HFF-Myc (cell line): ENCODE measurements around the gene ACBD4.
A peak's percentile ranks its signal among the peaks of the same experiment; 100 is the strongest.

ENCODE experiments used
- DNase-seq: peaks from one replicate; pipeline ENCODE4 v3.0.0-alpha.2; 2011; ENCODE audit warnings: low read depth; ENCODE audit errors: extremely low read depth
- H3K4me3 ChIP-seq: replicated peaks from 2 replicates; pipeline ENCODE4 v1.5.1; 2011; ENCODE audit warnings: low read depth, mild to moderate bottlenecking, control low read depth, low read length
- CTCF ChIP-seq: IDR thresholded peaks from 2 replicates; pipeline ENCODE4 v1.5.1; 2012; ENCODE audit warnings: mild to moderate bottlenecking, low read depth, low read length, control low read depth; ENCODE audit errors: missing control alignments

Gene ACBD4

GRCh38 chr17:45147581-45148182 is 12.2 kb downstream of the ACBD4 start:
- peak; percentile 91 for DNase-seq
- H3K4me3 ChIP-seq, result peak overlapping the region; percentile 63
- TF ChIP-seq CTCF, result no peak

- DNase-seq, result peak; percentile 97
- peak within 1 kb of the TSS; percentile 89 for H3K4me3 ChIP-seq
- TF ChIP-seq CTCF, result no peak
Measured at GRCh38 chr17:45148183-45149036, 12.9 kb downstream of the ACBD4 start, which contains the start of gene HEXIM1. HEXIM1 (plus strand) TSS chr17:45148475; CDS start chr17:45149191, 716 bp downstream.

- peak; percentile 88 for TF ChIP-seq CTCF
- DNase-seq, result no peak
- H3K4me3 ChIP-seq, result peak overlapping the region; percentile 89
Measured at GRCh38 chr17:45149037-45149668, 13.7 kb downstream of the ACBD4 start.

GRCh38 chr17:45149669-45150664 is 14.5 kb downstream of the ACBD4 start:
- peak overlapping the region; percentile 89 for H3K4me3 ChIP-seq
- no peak for DNase-seq
- TF ChIP-seq CTCF, result no peak

GRCh38 chr17:45150911-45151809 is 15.7 kb downstream of the ACBD4 start:
- no peak for DNase-seq
- TF ChIP-seq CTCF, result no peak
- peak overlapping the region; percentile 89 for H3K4me3 ChIP-seq
